Measurements from ENCODE around the gene REN. TPM values are rescaled to one million over a fixed set of nuclear protein-coding genes. Genes with fewer than 3 reads are reported as not detected.

The REN gene
- total RNA-seq, 1 donor from 2014 or later = not detected

- intact Hi-C loops (cut with micrococcal nuclease) = no loop called here
These were observed 28.6 kb upstream of the REN start for GRCh38 chr1:204194771-204195170.

GRCh38 chr1:204194080-204194479 is 27.9 kb upstream of the REN start:
- Histone ChIP-seq H3K27me3 (ENCODE audit: low read depth) (peaks cover 44% of the 10 kb centered on the region), H3K4me1 (peaks cover 22% of the 10 kb centered on the region), H3K9me3 (replicated peaks) (no peaks in the 10 kb centered on the region), H3K4me3 (no peak overlapping the region), H3K36me3 (no peaks in the 10 kb centered on the region), H3K27ac (replicated peaks) (no peak overlapping the region)
- no peak for TF ChIP-seq CTCF (IDR thresholded peaks at IDR 0.05; ENCODE audit: borderline replicate concordance)
- no peak for DNase-seq
- intact Hi-C loops (cut with micrococcal nuclease) = no loop called here

More at GRCh38 chr1:204194771-204195170, 28.6 kb upstream of the REN start:
- DNase-seq = no peak
- no peak for TF ChIP-seq CTCF (IDR thresholded peaks at IDR 0.05; ENCODE audit: borderline replicate concordance)
- no peak overlapping the region for H3K27ac ChIP-seq (replicated peaks)
- H3K27me3 ChIP-seq (ENCODE audit: low read depth) = peaks cover 37% of the 10 kb centered on the region
- no peaks in the 10 kb centered on the region for H3K36me3 ChIP-seq
- H3K9me3 ChIP-seq (replicated peaks) = no peaks in the 10 kb centered on the region
- H3K4me1 ChIP-seq = peaks cover 27% of the 10 kb centered on the region
- no peak overlapping the region for H3K4me3 ChIP-seq

GRCh38 chr1:204192589-204193352 is 26.6 kb upstream of the REN start:
- H3K4me3 ChIP-seq = no peak overlapping the region
- H3K9me3 ChIP-seq (replicated peaks) = no peaks in the 10 kb centered on the region
- no peaks in the 10 kb centered on the region for H3K36me3 ChIP-seq
- H3K4me1 ChIP-seq = peaks cover 12% of the 10 kb centered on the region
- TF ChIP-seq CTCF (IDR thresholded peaks at IDR 0.05; ENCODE audit: borderline replicate concordance) = no peak
- intact Hi-C loops (cut with micrococcal nuclease) = no loop called here
- no peak for DNase-seq
- H3K27me3 ChIP-seq (ENCODE audit: low read depth) = peaks cover 57% of the 10 kb centered on the region
- H3K27ac ChIP-seq (replicated peaks) = no peak overlapping the region

GRCh38 chr1:204192046-204192445 is 25.9 kb upstream of the REN start:
- no peaks in the 10 kb centered on the region for H3K36me3 ChIP-seq
- TF ChIP-seq CTCF (IDR thresholded peaks at IDR 0.05; ENCODE audit: borderline replicate concordance) = no peak
- intact Hi-C loops (cut with micrococcal nuclease) = no loop called here
- no peak overlapping the region for H3K27ac ChIP-seq (replicated peaks)
- no peak overlapping the region for H3K4me3 ChIP-seq
- H3K27me3 ChIP-seq (ENCODE audit: low read depth) = peaks cover 62% of the 10 kb centered on the region
- H3K4me1 ChIP-seq = peaks cover 12% of the 10 kb centered on the region
- H3K9me3 ChIP-seq (replicated peaks) = no peaks in the 10 kb centered on the region
- no peak for DNase-seq

GRCh38 chr1:204191456-204191855 is 25.3 kb upstream of the REN start:
- DNase-seq = no peak
- H3K27me3 ChIP-seq (ENCODE audit: low read depth) = peaks cover 62% of the 10 kb centered on the region
- H3K4me1 ChIP-seq = peaks cover 12% of the 10 kb centered on the region
- intact Hi-C loops (cut with micrococcal nuclease) = no loop called here
- H3K9me3 ChIP-seq (replicated peaks) = no peaks in the 10 kb centered on the region
- TF ChIP-seq CTCF (IDR thresholded peaks at IDR 0.05; ENCODE audit: borderline replicate concordance) = no peak
- no peak overlapping the region for H3K27ac ChIP-seq (replicated peaks)
- no peaks in the 10 kb centered on the region for H3K36me3 ChIP-seq
- no peak overlapping the region for H3K4me3 ChIP-seq
